K562 (cell line): ENCODE measurements around the gene CPNE1. TPM values are rescaled to one million over a fixed set of nuclear protein-coding genes. Genes with fewer than 3 reads are reported as not detected.

ENCODE experiments used
- ATF3 ChIP-seq, 2 experiments: fragments of 450-650 bp in 1 of 2; sonication (generic) in 1 of 2; formaldehyde crosslinking in 1 of 2; IDR thresholded peaks in 1 of 2; conservative IDR thresholded peaks in 1 of 2; 2 replicates each; pipeline versions ENCODE4 v1.6.1 to v1.8.1; 2016 to 2023; ENCODE audit warnings: mild to moderate bottlenecking in 2 of 2, moderate library complexity in 2 of 2, inconsistent platforms in 1 of 2, missing genetic modification reagents in 1 of 2
- ATF4 ChIP-seq: fragments of 450-650 bp; formaldehyde crosslinking; IDR thresholded peaks from 2 replicates; pipeline ENCODE4 v1.4.0; 2022; ENCODE audit warnings: mild to moderate bottlenecking, moderate library complexity
- HMG20A ChIP-seq: fragments of 450-650 bp; formaldehyde crosslinking; conservative IDR thresholded peaks from 2 replicates; pipeline ENCODE4 v1.4.0; 2020; ENCODE audit warnings: mild to moderate bottlenecking, mixed read lengths
- ILK ChIP-seq: fragments of 450-650 bp; IDR thresholded peaks from 2 replicates; pipeline ENCODE4 v1.6.1; 2016; ENCODE audit warnings: missing genetic modification characterization, low read depth, mild to moderate bottlenecking, missing compliant biosample characterization, moderate library complexity, borderline replicate concordance
- MAFG ChIP-seq: fragments of 450-650 bp; conservative IDR thresholded peaks from 2 replicates; pipeline ENCODE4 v1.6.1; 2016; ENCODE audit warnings: missing genetic modification characterization, missing compliant biosample characterization
- MLLT1 ChIP-seq, 2 experiments: fragments of 450-650 bp; IDR thresholded peaks; 2 replicates each; pipeline ENCODE4 v1.6.1; 2016
- NUFIP1 ChIP-seq: fragments of 450-650 bp; IDR thresholded peaks from 2 replicates; pipeline ENCODE4 v1.6.1; 2018; ENCODE audit not compliant: partially characterized antibody
- PATZ1 ChIP-seq: fragments of 250-450 bp; sonication (Bioruptor Pico); IDR thresholded peaks from 2 replicates; pipeline ENCODE4 v1.5.0; 2020; ENCODE audit warnings: mild to moderate bottlenecking, borderline replicate concordance
- PHB2 ChIP-seq: fragments of 450-650 bp; IDR thresholded peaks from 2 replicates; pipeline ENCODE4 v1.6.1; 2017; ENCODE audit warnings: low read depth
- PRPF4 ChIP-seq: fragments of 200-400 bp; formaldehyde crosslinking; IDR thresholded peaks from one replicate; pipeline ENCODE4 v1.6.1; 2017; ENCODE audit warnings: low read length, low read depth, mild to moderate bottlenecking; ENCODE audit not compliant: insufficient read depth, poor library complexity, severe bottlenecking
- SP1 ChIP-seq: sonication (generic); formaldehyde crosslinking; IDR thresholded peaks from 2 replicates; pipeline ENCODE4 v1.8.1; 2022; ENCODE audit warnings: mild to moderate bottlenecking, missing genetic modification reagents
- TOE1 ChIP-seq, 2 experiments: fragments of 450-650 bp in 1 of 2; sonication (generic) in 1 of 2; formaldehyde crosslinking in 1 of 2; IDR thresholded peaks; 2 replicates each; pipeline versions ENCODE4 v1.7.1 to v1.8.0; 2016 to 2022; ENCODE audit warnings: borderline replicate concordance in 2 of 2, mild to moderate bottlenecking in 2 of 2, antibody characterized with exemption in 1 of 2, inconsistent platforms in 1 of 2, low read depth in 1 of 2, missing genetic modification reagents in 1 of 2, moderate library complexity in 1 of 2
- TRIM24 ChIP-seq, 2 experiments: fragments of 450-650 bp; IDR thresholded peaks; 2 replicates each; pipeline ENCODE4 v1.6.1; 2016
- ZBTB26 ChIP-seq: fragments of 450-650 bp; formaldehyde crosslinking; IDR thresholded peaks from 2 replicates; pipeline ENCODE4 v1.4.0; 2022; ENCODE audit warnings: missing genetic modification characterization
- ZKSCAN8 ChIP-seq: fragments of 200-800 bp; sonication (Bioruptor generic); IDR thresholded peaks from 2 replicates; pipeline ENCODE4 v1.6.1; 2016; ENCODE audit warnings: missing genetic modification characterization, missing compliant biosample characterization
- ZNF263 ChIP-seq: sonication (generic); formaldehyde crosslinking; IDR thresholded peaks from 2 replicates; pipeline ENCODE4 v1.8.0; 2022; ENCODE audit warnings: mild to moderate bottlenecking, missing genetic modification reagents, borderline replicate concordance
- ZNF3 ChIP-seq: fragments of 250-450 bp; sonication (Bioruptor Pico); IDR thresholded peaks from 2 replicates; pipeline ENCODE4 v1.5.0; 2021; ENCODE audit warnings: mild to moderate bottlenecking, moderate library complexity
- ZNF764 ChIP-seq: fragments of 250-450 bp; sonication (Bioruptor Pico); IDR thresholded peaks from 2 replicates; pipeline ENCODE4 v1.4.0; 2020; ENCODE audit warnings: low read depth, mild to moderate bottlenecking, moderate library complexity
- ZNF780A ChIP-seq: fragments of 250-450 bp; sonication (Bioruptor Pico); IDR thresholded peaks from 2 replicates; pipeline ENCODE4 v1.5.0; 2021; ENCODE audit warnings: mild to moderate bottlenecking
- ZNF830 ChIP-seq: fragments of 250-450 bp; sonication (Bioruptor Pico); IDR thresholded peaks from 2 replicates; pipeline ENCODE4 v1.5.0; 2021; ENCODE audit warnings: mild to moderate bottlenecking
- polyA plus RNA-seq, 8 experiments: library from polyadenylated mRNA; depleted of rRNA in 4 of 8; stranded (reverse) in 5 of 8; unstranded in 3 of 8; fragments of >200 nt; fragmentation: Nextera tagmentation in 2 of 8; fragmentation: Illumina TruSeq in 1 of 8; extraction: Ambion mirVana in 2 of 8; extraction: Trizol in 1 of 8; gene quantifications; 2 replicates each; pipeline versions ENCODE4 v1.2.1 to v1.2.3, GENCODE V29; 2011 to 2014; ENCODE audit warnings: inconsistent platforms in 1 of 8, missing spikeins in 1 of 8
- total RNA-seq, 7 experiments: library from RNA; depleted of rRNA in 6 of 7; stranded (reverse); fragments of >200 nt in 6 of 7; fragmentation: Illumina TruSeq in 2 of 7; extraction: Trizol in 2 of 7; gene quantifications; 2 replicates each; pipeline versions ENCODE4 v1.2.1 to v1.2.3, GENCODE V29; 2011 to 2021; ENCODE audit warnings: low replicate concordance in 1 of 7

Gene CPNE1
- total and polyA plus RNA-seq, 9 of the 15 experiments (the other 6 are each of a cell fraction or from before 2014, with no cell fraction given), result 42.1 to 102 (median 56.0) TPM

- no peak for TF ChIP-seq ZBTB26 (CRISPR knock-in tag)
- TF ChIP-seq MLLT1 (IDR thresholded peaks at IDR 0.05), result no peak
- TF ChIP-seq ZKSCAN8 (CRISPR knock-in tag), result 0 out of 2 replicates have a peak, but pooled peaks have one; percentile 33
- no peak for TF ChIP-seq ZNF764 (CRISPR knock-in tag)
- no peak for TF ChIP-seq ATF4
- TF ChIP-seq HMG20A, result no peak
- TF ChIP-seq ZNF3, result no peak
- TF ChIP-seq TOE1 (IDR thresholded peaks at IDR 0.05; ENCODE audit: borderline replicate concordance), result no peak
- TF ChIP-seq TOE1 (CRISPR knock-in tag; IDR thresholded peaks at IDR 0.05; ENCODE audit: borderline replicate concordance, low read depth), result peak; percentile 15; the same call in 1 of the 2 replicates
- no peak for TF ChIP-seq MAFG (tag)
- peak; percentile 43; the same call in 1 of the 2 replicates for TF ChIP-seq ZNF263
- no peak for TF ChIP-seq ILK (tag)
- 0 out of 2 replicates have a peak, but pooled peaks have one; percentile 52 for TF ChIP-seq ZNF830 (CRISPR knock-in tag)
- peak; percentile 96 for TF ChIP-seq ATF3 (IDR thresholded peaks at IDR 0.05)
- no peak for TF ChIP-seq ATF3 (CRISPR knock-in tag; conservative IDR thresholded peaks at IDR 0.05)
- no peak for TF ChIP-seq PHB2
- peak; percentile 70; the same call in 1 of the 2 replicates for TF ChIP-seq SP1
- no peak for TF ChIP-seq NUFIP1
- no peak for TF ChIP-seq ZNF780A (CRISPR knock-in tag)
- TF ChIP-seq PATZ1 (CRISPR knock-in tag), result no peak
- no peak for TF ChIP-seq TRIM24 (IDR thresholded peaks at IDR 0.05)
- TF ChIP-seq PRPF4, result no peak
Observed at GRCh38 chr20:35615667-35616464, 48.8 kb downstream of the CPNE1 start, which contains the start of gene SPAG4 (continued).
